H4 (cell line): ENCODE data around the gene ZBTB18. TPM values are rescaled to one million over a fixed set of nuclear protein-coding genes. Genes with fewer than 3 reads are reported as not detected.
"Not testable (repeated sequence)": the region's sequence is repeated elsewhere in the genome, so short reads cannot be mapped to it uniquely, and the experiment has no call there.

Source experiments
- DNase-seq: peaks from one replicate; pipeline ENCODE4 v3.0.0-alpha.2; 2015; ENCODE audit warnings: low spot score
- total RNA-seq: library from RNA; depleted of rRNA; stranded (reverse); fragments of >200 nt; shearing (Covaris generic); gene quantifications from 2 replicates; pipeline ENCODE4 v1.2.3, GENCODE V29; 2014

Gene ZBTB18
- total RNA-seq, 1 experiment from 2014 or later = 6.2 TPM

DNA sequence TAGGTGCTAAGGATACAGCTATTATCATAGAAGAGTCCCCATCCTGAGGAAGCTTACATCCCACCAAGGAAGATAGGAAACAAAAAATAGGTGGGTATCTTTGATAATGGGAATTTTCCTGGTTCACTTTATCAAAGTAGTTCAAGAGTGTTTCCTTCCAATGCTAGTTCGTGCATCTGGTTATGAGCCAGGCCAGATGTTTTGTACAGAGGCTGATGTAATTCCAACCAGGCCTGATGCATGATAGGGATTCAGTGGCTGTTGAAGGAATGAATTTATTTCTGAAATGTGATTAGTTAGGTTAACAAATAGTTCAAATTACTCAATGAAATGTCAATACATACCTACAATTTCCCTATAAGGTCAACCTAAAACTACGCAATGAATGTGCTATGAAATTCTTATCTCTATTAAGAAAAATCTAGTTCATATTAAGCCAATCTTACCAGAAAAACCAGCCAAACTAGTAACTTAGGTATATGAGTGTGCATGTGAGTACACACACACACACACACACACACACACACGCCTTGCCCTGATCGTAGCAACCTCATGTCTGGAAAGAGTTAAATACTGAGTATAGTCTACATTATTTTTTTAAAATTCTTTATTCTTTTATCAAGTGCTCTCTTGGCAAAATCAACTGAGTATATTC lies 9.5 kb upstream of the ZBTB18 start:
- no peak for DNase-seq

DNA sequence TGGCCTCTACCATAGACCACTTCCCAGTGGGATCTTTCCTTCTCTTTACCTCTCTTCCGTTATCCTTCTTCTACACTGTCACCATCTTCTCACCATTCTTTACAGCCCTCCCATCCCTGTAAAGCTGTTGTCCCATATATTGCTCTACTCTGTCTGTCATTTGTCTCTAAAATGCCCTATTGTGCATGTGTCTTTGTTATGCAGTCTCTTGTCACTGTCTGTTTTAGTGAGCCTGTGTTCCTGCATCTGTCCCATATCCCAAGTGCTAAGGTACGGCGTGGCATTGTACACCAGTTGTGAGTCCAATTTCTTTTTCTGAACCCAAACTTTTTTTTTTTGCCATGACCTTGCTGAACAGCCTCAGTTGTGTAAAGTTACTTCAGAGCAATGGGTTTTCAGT lies 8.8 kb upstream of the ZBTB18 start:
- no peak for DNase-seq

DNA sequence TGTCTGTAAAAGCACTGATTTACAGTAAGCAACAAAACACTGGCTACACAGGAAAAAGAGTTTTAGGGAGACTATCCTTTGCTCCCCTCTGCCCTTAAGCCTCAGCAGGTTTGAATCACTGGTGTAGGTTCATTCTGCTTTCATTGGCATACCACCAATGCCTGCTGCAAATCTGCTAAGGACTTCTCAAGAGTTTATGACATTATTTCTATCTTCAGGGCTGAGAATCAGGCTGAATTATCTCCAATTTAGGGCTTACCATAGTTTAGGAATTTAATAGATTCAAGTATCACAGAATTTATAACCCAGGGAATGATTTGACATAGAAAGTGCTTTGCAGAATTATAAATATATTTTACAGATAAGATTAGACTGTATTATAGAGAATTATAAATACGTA lies 6.7 kb upstream of the ZBTB18 start:
- DNase-seq = no peak

DNA sequence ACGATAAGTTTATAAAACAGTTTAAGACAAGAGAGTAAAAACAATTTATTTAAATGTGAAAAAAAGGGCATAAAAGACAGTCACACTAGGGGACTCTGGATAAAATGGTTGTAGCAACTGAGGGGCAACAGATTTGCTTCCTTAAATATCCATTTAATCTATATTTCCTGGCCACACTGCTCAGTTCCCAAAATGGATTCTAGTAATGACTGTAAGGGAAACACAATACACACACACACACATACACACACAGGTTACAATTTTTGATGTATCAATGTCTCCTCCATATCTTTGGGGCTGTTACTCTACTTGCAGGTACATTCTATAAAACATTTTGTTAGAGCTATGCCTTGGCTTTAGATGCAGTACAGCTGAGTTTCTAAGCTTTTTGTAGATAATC lies 4.8 kb upstream of the ZBTB18 start:
- DNase-seq = not testable (repeated sequence)

DNA sequence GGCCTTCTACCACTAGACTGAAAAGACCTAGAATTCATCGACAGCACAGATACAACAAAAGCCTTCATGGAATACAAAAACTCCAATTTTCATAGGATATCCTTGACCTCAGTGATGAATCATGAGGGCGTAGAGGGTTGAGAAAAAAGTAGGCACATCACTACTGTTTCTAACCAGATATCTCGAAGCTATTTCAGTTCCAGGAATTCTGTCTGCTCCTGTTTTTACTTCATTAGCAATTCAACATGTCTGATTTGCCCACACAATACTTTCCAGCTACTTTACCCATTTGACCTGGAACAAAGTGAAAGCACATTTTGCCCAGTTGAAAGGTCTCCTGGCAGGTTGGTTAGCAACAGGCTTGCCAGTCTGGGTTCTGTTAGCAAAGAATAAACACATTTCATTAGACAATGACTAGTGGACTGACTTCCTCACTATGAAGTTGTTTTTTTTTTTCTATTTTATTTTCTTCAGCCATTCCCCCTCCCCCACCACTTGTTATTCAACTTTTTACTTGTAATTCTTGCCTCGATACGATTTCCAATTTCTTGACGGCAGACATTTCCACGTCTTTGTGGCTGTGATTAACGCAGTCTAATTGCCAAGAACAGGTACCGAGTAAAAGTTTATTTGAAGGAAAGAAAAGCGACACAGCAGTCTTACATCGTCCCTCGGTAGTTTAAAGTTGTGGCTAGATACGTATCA lies 4.0 kb upstream of the ZBTB18 start:
- DNase-seq = peak; percentile 34

DNA sequence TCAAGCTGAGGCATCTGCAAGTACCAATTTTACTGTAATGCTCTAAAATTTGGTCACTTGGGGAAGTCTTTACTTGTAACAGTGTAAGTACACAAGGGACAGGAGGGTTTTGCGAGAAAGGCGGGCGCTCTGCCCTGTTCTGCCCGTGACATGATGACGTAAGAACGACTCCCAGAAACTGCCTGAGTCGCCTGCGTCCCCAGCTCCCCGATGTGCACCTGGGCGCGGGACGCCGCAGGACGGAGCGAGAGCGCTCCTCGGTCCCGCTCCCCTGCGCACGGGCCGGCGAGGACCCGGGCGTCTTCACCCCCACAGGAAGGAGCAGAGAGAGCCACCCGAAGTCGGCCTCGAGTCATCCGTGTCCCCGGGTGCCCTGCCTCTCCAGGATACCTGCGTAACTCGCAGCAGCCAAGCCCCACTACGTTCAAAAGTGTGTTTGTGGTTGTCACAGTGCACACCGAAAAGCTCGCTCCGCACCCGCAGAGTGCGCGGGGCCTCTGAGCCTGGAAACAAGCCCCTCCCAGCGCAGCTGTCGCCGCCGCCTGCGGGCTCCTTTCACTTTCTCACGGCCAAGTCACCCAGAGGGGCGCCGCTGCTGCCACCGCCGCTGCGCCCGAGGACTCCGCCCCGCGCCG lies 3.3 kb upstream of the ZBTB18 start:
- DNase-seq = peak; percentile 24

DNA sequence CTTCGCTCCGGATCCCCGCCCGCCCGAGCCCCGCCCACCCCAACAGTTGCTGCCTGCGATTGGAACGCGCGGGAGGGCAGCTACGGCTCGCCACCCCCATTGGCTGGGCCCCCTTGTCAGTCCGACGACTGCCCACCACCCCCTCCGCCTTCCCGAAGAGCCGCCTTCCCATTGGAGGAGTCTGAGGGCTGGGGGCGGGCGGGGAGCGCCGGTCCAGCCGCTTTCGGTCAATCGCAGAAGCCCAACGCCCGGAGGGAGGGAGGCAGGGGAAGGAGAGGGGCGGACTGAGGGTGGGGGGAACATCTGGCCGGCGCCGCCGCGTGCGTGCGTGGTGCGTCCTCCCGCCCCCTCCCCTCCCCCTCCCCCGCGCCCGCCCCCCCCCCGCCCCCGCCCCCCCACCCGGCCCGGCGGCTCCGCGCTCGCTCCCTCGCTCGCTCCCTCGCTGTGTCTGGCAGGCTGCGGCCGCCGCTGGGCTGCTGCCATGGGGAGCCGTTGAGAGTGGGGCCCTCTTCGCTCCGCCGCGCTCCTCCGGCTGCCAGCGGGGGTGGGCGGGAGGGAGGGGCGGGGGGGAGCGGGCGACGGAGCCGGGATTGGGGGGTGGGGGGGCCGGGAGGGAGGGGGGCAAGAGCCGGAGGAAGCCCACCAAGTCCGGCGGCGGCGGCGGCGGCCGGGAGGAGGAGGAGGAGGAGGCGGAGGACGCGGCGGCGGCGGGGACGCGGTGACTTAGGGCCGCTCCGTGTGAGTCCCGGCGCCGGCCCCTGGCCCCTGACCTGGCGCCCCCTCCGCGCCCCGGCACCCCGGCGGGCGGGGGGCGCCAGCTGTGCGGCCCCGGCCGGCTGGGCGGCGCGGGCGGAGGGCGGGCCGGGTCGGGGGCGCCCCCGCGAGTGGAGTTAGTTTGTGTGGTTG lies 2.6 kb upstream of the ZBTB18 start:
- peak; percentile 98 for DNase-seq

DNA sequence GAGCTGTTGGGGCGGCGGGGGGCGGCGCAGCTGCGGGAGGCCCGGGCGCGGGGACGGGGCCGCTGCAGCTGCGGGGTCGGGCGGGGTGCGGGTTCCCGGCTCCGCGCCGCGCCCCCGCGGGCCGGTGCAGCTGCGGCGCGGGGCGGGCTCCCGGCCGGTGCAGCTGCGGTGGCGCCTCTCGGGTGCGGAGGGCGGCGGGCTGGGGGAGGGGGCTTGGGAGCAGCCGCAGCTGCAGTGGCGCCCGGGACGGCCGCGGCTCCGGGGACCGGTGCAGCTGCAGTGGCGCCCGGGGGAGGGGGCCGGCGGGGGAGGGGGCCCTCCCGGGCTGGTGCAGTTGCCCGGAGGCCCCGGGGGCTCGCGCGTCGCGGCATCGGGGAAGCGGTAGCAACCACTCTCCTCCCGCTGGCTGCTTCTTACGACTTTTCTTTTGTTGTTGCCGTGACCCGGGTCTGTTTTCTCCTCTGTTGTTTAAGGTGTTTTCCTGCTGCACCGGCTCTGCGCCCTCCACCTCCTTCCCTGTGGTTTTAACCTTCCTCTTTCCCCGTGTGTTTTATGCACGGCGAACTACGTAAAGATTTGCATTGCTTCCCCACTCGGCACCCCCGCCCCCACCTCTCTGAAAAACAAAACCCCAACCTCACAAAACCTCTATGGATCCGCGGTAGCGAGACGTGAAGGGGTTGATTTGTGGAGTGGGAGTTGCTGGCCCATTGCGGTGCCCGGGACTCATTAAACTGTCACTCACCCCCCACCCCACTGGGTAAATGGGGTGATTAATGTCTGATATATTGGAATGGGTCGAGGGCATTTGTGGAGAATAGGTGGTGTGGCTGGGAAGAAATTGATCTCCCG lies 1.7 kb upstream of the ZBTB18 start:
- DNase-seq = no peak

DNA sequence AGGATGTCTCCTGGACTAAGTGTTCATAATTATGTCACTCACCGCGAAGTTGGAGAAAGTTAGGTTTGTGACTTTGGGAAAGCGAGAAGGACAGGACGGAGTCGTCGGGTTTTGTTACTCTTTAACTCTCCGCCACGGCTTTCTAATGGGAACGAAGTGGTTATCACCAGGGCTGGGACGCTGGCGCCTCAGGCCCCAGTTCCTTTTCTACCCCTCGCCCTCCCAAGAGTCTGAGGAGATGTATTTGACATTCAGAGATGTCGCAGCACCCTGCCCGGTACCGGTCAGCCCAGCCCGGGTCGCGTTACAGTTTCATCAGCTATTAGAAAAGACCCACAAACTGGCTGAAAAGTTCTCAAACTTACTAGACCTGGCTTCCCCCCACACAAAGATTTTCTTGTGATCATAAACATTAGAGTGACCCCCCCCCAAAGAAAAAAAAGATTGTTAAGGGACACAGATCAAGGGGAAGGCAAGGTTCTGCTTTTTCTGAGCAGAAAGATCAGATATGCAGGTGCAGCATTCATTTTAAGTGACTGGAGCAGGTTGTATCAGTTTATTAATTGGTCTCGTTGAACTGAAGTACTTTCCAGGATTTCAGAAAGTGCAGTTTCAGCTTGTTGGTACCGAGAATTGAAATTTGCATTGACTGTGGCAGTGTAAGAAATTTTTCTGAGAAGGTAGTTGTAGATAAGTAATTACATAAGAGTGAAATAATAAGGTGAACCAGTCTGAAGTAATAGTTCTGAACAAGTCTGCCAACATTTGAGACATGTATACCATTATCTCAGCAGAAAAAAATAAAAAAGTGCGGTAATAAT lies 859 bp upstream of the ZBTB18 start:
- DNase-seq = no peak

DNA sequence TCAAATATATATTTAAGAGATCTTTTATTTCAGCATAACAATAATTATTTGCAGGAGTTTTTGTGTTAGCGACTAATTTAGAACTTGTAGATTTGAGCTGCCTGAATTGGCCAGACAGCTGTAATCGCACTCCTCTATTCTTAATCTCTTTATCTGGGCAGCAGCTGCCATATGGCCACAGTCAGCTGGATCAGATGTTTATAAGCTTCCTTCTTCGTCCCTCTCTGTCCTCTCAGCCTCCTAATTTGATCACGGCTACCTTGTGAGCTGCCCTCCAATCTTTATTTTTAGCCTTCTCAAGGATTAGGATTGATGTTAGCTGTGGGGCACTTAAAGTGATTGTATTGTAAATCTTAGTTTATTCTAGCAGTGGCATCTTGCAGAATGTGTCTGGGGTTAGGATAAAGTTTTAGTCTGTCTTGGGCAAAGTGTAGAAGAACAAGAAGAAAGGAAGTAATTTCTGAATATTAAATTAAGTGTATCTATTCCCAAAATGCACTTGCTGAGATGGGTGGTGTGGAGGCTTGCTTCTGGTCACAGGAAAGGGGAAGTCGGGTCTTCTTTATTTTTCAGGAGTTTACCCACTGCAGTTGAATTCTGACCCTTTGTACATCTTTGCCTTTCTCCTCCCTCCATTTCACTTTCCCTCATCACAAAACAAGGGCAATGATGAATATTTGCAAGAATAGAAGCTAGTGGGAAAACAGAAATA lies 1.1 kb downstream of the ZBTB18 start:
- no peak for DNase-seq

DNA sequence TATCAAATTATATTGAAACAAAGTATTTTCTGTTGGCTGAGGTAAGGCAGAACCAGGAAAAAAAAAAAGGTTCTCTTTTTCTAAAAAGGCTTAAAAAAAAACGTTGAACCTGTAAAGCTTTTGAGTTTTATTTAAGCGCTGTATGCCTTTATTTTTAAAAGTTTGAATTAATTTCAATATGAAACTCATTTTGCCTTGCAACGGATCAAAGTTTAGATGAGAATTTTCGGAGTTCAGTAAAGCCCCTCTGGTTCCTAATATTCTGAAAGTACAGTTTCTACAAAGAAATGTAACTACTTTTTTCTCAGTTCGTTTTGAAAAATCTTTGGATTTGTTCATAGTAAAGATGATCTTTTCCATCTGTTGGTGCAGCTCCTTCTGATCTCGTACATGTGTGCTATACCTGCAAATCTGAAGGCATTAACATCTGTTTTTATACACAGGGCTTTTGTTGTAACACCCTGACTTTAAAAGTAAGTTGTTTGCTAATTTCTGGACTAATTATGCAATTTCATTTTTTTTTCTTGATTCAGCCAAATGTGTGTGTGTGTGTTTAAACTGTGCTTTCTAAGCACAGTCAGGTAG lies 1.7 kb downstream of the ZBTB18 start:
- no peak for DNase-seq

DNA sequence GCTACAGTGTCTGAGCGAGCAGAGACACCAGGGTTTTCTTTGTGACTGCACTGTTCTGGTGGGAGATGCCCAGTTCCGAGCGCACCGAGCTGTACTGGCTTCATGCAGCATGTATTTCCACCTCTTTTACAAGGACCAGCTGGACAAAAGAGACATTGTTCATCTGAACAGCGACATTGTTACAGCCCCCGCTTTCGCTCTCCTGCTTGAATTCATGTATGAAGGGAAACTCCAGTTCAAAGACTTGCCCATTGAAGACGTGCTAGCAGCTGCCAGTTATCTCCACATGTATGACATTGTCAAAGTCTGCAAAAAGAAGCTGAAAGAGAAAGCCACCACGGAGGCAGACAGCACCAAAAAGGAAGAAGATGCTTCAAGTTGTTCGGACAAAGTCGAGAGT lies 2.7 kb downstream of the ZBTB18 start:
- no peak for DNase-seq

DNA sequence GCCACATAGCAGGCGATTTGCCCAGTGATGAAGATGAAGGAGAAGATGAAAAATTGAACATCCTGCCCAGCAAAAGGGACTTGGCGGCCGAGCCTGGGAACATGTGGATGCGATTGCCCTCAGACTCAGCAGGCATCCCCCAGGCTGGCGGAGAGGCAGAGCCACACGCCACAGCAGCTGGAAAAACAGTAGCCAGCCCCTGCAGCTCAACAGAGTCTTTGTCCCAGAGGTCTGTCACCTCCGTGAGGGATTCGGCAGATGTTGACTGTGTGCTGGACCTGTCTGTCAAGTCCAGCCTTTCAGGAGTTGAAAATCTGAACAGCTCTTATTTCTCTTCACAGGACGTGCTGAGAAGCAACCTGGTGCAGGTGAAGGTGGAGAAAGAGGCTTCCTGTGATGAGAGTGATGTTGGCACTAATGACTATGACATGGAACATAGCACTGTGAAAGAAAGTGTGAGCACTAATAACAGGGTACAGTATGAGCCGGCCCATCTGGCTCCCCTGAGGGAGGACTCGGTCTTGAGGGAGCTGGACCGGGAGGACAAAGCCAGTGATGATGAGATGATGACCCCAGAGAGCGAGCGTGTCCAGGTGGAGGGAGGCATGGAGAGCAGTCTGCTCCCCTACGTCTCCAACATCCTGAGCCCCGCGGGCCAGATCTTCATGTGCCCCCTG lies 3.3 kb downstream of the ZBTB18 start:
- no peak for DNase-seq

DNA sequence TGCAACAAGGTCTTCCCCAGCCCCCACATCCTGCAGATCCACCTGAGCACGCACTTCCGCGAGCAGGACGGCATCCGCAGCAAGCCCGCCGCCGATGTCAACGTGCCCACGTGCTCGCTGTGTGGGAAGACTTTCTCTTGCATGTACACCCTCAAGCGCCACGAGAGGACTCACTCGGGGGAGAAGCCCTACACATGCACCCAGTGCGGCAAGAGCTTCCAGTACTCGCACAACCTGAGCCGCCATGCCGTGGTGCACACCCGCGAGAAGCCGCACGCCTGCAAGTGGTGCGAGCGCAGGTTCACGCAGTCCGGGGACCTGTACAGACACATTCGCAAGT lies 3.8 kb downstream of the ZBTB18 start:
- DNase-seq = no peak

DNA sequence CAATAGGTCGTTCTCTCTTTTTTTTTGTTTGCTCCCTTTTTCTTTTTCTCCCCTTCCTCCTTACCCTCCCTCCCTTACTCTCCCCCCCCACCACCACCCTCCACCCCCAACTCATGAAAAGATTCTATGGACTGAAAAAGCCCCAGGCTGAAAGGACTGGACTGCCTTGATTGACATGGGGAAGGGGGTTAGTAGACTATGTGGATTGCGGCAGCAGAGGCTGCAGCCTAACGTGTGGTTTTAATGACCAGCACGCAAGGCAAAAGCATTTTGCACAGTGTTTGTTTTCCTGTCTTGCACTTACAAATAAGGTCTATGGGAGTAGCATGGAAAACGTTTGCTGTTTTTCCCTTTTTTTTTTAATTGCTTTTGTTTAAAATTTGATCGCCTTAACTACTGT lies 5.5 kb downstream of the ZBTB18 start:
- DNase-seq = no peak

DNA sequence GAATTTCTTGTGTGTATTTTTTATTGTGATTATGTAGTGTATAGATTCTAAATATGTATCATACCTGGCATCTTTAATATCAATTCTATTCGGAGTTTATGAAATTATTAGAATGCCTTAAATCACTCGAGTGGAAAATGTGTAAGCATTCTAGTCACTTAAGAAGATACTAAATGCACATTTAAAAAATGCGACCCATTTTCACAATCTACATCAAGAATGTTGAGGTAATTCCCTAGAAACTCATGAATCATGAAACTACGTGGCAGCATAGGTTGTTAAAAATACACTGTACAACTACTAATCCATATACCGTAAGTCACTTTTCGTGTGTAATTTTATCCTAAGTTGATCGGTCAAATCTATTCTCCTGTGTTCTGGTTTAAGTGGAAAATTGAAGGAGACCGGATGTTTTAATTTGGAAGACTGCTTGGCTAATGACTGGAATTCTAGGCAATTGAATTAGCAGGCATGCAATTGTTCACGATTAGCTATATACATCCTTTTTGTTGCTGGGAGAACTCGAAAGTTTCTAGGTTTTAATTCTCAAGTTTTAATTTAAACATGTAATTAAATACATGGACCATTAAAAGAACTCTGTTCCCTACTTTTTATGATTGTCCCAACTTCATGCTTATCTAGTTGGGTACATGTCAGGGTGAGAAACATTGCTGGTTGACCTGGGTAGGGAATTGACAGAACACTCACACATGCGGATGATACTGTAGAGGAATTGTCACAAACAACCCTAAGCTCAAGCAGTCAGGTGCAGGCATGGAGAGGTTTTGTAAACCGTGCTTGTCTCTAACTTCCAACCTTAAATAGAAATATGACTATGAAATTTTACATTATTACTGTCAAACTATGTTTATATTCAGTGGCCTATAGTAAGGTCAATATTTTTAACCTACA lies 6.6 kb downstream of the ZBTB18 start:
- DNase-seq = no peak

DNA sequence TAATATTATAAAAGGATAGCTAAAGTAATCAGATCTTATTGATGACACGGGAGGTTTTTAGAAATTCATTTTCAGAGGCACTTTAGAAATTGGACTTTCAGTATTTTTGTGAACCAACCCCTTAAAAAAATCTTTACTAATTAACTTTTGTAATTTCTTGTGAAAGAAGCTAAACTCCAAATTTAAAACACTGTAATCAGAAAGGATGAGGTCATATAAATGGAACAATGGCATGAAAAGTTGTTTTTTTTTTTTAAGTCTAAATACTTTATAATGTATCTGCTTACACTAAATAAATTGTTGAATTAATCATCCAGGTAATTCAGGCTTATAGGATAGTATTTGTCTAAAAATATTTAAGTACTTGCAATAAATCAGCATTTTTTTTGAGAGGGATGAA lies 9.0 kb downstream of the ZBTB18 start:
- no peak for DNase-seq

DNA sequence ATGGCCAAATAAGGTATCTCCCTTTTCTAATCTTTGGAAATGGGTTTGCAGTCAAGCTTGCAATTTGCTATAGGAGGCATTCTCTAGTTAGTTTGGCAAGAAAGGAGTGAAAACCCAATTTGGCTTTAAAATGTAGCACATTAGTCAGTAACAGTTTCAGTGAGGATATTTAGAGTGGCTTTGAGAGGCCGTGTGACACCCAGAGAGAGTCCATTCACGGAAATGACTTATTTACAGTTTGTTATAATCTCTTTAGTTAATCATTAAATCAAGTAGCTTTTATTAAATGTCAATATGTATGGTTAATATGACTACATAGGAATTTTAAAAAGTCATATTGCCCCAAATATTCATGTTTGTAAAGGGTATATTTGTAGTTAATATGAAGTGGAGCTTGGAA lies 9.6 kb downstream of the ZBTB18 start:
- no peak for DNase-seq
